ENCODE measurements around the gene TNIK. TPM values are rescaled to one million over a fixed set of nuclear protein-coding genes. Genes with fewer than 3 reads are reported as not detected.

TNIK gene
- total RNA-seq, 4 donors from 2014 or later, result 32.9 to 41.7 (median 38.0) TPM

DNA sequence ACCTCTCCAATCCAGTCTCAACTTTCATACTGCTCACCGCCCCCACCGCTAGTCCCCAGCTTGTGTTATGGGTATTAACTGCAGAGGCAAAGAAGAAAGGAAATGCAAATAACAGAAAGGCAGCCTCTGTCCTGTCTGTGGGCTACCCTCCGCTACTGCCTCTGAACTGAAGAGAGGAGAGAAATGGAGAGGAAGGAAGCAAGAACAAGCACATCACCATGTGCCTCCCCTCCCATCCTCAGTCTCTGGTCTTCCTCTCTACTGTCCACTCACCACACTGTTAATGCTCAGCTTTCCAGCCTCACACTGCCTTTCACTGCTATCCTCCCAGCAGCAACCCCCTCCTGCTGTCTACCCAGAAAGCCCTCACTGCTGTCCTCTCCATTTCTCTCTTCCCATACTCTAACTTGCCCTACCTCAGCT lies 294.7 kb downstream of the TNIK start:
- Histone ChIP-seq H3K4me3 (no peak overlapping the region), H3K36me3 (peaks cover 0 to 59% of the 10 kb centered on the region in 2 donors), H3K4me1 (no peaks in the 10 kb centered on the region), H3K27ac (no peak overlapping the region), H3K27me3 (no peaks in the 10 kb centered on the region), H3K9me3 (peaks cover 0 to 6% (median 0%) of the 10 kb centered on the region in 3 donors)
- WGBS, 2 donors (ENCODE audit: low coverage in 1 of 2), result 85 to 96% methylated on average over 3 of the region's 3 CpGs
- no peak for ATAC-seq
- TF ChIP-seq CTCF (IDR thresholded peaks at IDR 0.05) (no peak), POLR2AphosphoS5 (IDR thresholded peaks at IDR 0.05) (no peak), POLR2A (IDR thresholded peaks at IDR 0.05) (no peak), EP300 (IDR thresholded peaks at IDR 0.05) (no peak)

- TF ChIP-seq POLR2AphosphoS5 (IDR thresholded peaks at IDR 0.05) (no peak), CTCF (IDR thresholded peaks at IDR 0.05) (no peak), EP300 (IDR thresholded peaks at IDR 0.05) (no peak), POLR2A (IDR thresholded peaks at IDR 0.05) (no peak)
- H3K27ac ChIP-seq, result no peak overlapping the region
- no peaks in the 10 kb centered on the region for H3K4me1 ChIP-seq
- H3K4me3 ChIP-seq, result no peak overlapping the region
- H3K9me3 ChIP-seq, result peaks cover 0 to 6% (median 0%) of the 10 kb centered on the region in 3 donors
- H3K27me3 ChIP-seq, result no peaks in the 10 kb centered on the region
- H3K36me3 ChIP-seq, result peaks cover 0 to 74% of the 10 kb centered on the region in 2 donors
- no peak for ATAC-seq
Measured at GRCh38 chr3:171164067-171164465, 296.1 kb downstream of the TNIK start.

GRCh38 chr3:171163101-171164066 lies 296.8 kb downstream of the TNIK start:
- ATAC-seq, result no peak

GRCh38 chr3:171160325-171160724 lies 299.9 kb downstream of the TNIK start:
- Histone ChIP-seq H3K9me3 (peaks cover 0 to 6% (median 0%) of the 10 kb centered on the region in 3 donors), H3K36me3 (peaks cover 0 to 84% of the 10 kb centered on the region in 2 donors), H3K27me3 (no peaks in the 10 kb centered on the region), H3K4me3 (no peak overlapping the region), H3K27ac (no peak overlapping the region), H3K4me1 (no peaks in the 10 kb centered on the region)
- TF ChIP-seq POLR2A (IDR thresholded peaks at IDR 0.05) (no peak), EP300 (IDR thresholded peaks at IDR 0.05) (no peak), CTCF (IDR thresholded peaks at IDR 0.05) (no peak), POLR2AphosphoS5 (IDR thresholded peaks at IDR 0.05) (no peak)
- 100% methylated on average over 1 of the region's 1 CpG; no CpG with 5 or more reads in 1 of the 2 donors for WGBS, 2 donors (ENCODE audit: low coverage in 1 of 2)
- ATAC-seq, result no peak

More at GRCh38 chr3:171163101-171164066, 296.8 kb downstream of the TNIK start:
- Histone ChIP-seq H3K9me3 (peaks cover 0 to 6% (median 0%) of the 10 kb centered on the region in 3 donors), H3K27ac (no peak overlapping the region), H3K27me3 (no peaks in the 10 kb centered on the region), H3K4me1 (no peaks in the 10 kb centered on the region), H3K36me3 (peaks cover 0 to 78% of the 10 kb centered on the region in 2 donors), H3K4me3 (no peak overlapping the region)
- TF ChIP-seq CTCF (IDR thresholded peaks at IDR 0.05) (peak; percentile 38 to 59 (median 45)), POLR2A (IDR thresholded peaks at IDR 0.05) (no peak), POLR2AphosphoS5 (IDR thresholded peaks at IDR 0.05) (no peak), EP300 (IDR thresholded peaks at IDR 0.05) (no peak)

GRCh38 chr3:171159822-171160157 lies 300.4 kb downstream of the TNIK start:
- WGBS, 2 donors (ENCODE audit: low coverage in 1 of 2), result 80 to 82% methylated on average over 2 to 5 of the region's 6 CpGs

More at GRCh38 chr3:171159822-171160157, 300.4 kb downstream of the TNIK start:
- Histone ChIP-seq H3K27ac (no peak overlapping the region), H3K4me1 (no peaks in the 10 kb centered on the region), H3K36me3 (peaks cover 0 to 84% of the 10 kb centered on the region in 2 donors), H3K4me3 (no peak overlapping the region), H3K9me3 (peaks cover 0 to 6% (median 0%) of the 10 kb centered on the region in 3 donors), H3K27me3 (no peaks in the 10 kb centered on the region)
- ATAC-seq, result no peak
- TF ChIP-seq CTCF (IDR thresholded peaks at IDR 0.05) (no peak), POLR2A (IDR thresholded peaks at IDR 0.05) (no peak), EP300 (IDR thresholded peaks at IDR 0.05) (no peak), POLR2AphosphoS5 (IDR thresholded peaks at IDR 0.05) (no peak)

All from gastroesophageal sphincter (tissue), 4 donors.